ENCODE results near the gene HS6ST2.
"Not testable (repeated sequence)": the region's sequence is repeated elsewhere in the genome, so short reads cannot be mapped to it uniquely, and the experiment has no call there.

Gene HS6ST2

DNA sequence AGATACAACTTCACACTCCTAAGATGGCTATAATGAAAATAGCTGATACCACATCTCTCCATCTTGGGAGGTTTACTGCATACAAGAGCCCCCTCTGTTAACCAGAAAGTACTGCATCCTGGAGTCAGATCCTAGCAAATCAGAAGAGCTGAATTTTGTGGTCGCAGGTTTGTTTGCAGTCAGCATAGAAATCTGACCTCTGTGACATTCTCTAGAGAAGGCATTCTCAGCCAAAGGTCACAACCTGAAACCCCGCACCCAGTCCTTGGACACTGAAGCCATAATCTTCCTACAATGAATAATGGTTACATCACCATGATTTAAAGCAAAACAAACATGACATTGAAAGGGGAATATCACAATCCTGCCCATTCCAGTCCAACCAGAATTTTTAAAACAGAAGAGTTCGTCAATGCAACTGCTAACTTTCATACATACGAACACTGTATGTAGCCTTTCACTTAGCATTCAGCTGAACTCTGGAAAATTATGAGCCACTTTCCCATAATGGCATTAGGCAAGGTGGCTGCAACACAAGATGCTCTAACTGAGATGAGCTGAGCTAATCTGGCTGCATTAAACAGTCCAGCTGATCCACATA, 17.6 kb downstream of the HS6ST2 start:
- no peak for DNase-seq

GRCh38 chrX:132933170-132933569, 25.3 kb downstream of the HS6ST2 start:
- DNase-seq, result no peak

GRCh38 chrX:132924426-132924825, 34.0 kb downstream of the HS6ST2 start:
- DNase-seq, result no peak

GRCh38 chrX:132918523-132918922, 39.9 kb downstream of the HS6ST2 start:
- DNase-seq, result no peak

- DNase-seq, result no peak
Observed at GRCh38 chrX:132916349-132916748, 42.1 kb downstream of the HS6ST2 start.

DNA sequence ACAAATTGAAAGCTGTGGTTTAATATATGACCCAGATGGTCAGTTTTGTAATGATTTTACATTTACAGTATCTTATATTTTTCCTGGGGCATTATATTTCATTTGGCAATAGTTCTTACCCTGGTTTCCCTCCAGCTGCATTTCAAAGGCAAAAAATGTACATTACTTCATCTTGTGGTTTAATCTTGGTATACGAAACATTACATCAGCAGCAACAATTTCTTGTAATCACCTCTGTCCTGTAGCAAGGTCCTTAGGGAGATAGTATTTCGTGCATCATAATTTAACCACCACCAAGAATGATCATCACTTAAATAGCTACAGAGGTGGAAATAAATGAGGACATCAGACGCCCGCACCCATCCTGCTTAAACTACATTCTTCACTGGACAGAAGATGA, 48.8 kb downstream of the HS6ST2 start:
- DNase-seq, result no peak

GRCh38 chrX:132908891-132909290, 49.5 kb downstream of the HS6ST2 start:
- DNase-seq, result no peak

GRCh38 chrX:132900633-132901293, 57.7 kb downstream of the HS6ST2 start:
- DNase-seq, result no peak

- no peak for DNase-seq
Observed at GRCh38 chrX:132887569-132887968, 70.9 kb downstream of the HS6ST2 start.

DNA sequence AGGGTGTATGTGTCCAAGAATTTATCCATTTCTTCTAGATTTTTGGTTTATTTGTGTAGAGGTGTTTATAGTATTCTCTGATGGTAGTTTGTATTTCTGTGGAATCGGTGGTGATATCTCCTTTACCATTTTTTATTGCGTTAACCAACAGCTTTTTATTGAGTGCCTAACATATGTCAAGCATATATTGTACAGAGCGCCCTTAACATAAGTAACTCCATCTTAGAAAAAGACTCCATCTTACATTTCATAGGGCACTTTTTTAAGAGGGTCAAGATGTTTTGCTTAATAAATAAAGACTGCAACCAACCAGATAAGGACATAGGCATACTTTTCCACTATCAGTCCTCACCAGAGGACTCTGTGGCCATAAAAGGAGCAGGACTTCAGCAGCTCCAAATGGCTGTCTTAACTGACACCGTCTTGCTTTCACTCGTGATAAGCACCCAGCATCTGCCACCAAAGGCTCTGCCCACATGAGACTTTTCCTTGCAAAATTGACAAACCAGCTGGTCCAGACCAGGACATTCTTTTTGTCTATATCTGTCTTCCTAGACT, 75.0 kb downstream of the HS6ST2 start:
- no peak for DNase-seq

GRCh38 chrX:132880753-132881152, 77.7 kb downstream of the HS6ST2 start:
- DNase-seq, result not testable (repeated sequence)

DNA sequence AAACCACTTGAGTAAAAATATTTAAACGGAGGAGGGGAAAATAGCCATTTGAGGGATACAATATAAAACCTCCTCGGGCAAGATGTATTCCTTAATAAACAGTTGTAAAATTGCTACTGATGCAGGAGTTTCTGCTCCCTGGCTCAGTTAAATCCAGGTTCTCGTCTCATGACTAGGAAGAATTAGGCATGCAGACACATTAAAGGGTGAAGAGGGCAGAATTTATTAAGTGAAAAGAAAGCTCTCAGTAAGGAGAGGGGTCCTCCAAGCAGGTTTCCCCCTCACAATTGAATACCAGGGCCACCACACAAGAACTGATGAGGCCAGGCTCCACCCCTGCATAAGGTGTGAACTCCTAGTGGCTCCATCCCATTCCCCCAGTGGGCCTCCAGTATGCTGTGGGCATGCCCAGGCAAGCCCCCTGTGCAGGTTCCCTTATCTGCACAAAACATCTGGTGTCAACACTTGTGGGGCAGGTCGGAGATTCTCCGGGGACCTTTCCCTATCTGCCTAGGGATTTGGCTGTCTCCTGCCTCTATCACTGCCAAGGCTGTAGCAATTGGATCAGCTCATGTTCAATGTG, 80.4 kb downstream of the HS6ST2 start:
- DNase-seq, result no peak

- DNase-seq, result no peak
Observed at GRCh38 chrX:132876523-132877338, 81.7 kb downstream of the HS6ST2 start.

DNA sequence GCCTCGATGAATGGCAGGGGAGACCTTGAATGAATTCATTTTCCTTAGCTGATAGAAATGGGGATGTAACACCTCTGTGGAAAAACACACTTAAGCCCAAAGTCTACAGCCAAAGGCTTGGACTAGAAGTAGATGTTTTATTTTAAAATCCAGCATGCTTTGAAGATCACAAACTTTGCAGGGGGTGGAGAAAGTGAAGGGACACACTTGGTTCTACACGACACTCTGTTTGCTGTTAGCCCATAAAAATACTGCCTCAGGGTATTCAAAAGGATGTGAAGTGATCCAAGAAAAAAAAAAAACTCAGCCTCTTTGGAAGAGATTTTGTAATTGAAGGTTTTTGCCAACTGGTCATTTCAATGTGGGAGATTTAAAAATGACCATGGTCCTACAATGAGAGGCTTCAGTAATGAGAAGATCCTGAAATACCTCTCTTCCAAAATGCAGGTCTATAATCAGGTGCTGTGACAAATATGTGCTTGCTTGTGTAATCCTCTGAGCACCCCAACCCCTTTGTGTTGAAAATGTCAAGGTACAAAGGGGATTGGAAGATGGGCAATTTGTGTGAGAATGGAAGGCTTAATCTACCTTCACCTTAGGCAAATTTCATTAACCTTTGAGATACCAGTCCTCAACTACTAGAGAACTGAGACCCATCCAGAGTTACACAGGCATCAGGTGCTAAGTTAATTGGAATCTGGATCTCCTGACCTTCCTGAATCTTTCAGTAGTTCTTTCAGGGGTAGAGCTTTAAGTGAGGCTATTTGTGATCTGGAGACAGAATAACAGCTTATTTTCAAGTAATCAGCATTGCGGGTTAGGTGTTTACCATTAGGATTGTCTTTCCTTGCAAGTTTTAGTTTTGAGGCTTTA, 82.5 kb downstream of the HS6ST2 start:
- DNase-seq, result no peak

DNA sequence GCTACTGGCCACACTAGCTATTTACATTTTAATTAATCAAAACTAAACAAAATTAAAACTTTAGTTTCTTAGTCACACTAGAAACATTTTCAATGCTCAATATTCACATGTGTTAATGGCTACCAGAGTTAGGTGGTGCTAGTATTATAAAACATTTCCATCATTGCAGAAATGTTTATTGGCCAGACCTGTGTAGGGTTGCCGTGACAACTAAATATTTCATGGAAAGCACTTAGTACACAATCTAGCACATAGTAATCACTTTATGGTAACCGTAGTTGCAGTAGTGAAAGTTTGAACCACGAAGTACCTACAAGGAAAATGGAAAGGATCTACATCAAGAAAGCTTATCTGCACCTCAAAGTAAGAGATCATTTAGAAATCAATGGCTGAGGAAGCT, 95.9 kb downstream of the HS6ST2 start:
- no peak for DNase-seq

- no peak for DNase-seq
Observed at GRCh38 chrX:132861076-132861475, 97.4 kb downstream of the HS6ST2 start.

DNA sequence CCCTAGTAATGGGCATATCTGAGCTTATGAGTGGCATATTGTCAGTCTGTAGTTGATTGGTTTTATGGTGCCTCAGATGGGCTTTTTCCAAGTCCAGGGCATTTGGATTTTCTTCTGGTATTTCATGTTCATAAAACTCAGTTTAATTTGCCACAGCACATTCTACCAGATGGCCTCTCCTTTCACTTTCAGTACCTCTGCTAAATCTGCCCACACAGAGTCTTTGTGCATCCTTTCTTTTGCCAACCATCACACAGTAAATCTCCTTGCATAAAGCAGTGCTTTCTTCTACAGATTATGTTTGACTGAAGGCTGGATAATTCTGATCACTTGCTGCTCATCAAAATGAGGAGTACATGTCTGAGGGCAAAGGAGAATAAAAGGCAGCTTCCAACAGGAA, 98.2 kb downstream of the HS6ST2 start:
- no peak for DNase-seq

DNA sequence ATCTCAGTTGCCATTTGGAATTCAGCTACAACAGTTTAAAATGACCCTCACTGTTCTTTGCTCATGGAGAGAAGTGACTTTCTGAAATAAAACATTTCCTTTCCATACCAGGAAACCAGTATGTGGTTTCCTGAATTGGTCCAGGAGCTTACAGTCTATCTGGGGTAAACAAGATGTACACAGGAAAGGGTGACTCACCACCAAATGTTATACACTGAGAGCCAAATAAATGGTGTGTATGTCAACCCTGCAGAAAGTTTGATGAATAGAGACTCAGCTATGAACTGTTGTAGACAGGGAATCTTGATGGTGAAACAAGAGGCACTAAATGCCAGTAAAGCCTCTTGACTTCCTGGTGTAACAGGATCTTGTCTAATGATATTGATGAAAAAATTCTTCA, 100.4 kb downstream of the HS6ST2 start:
- no peak for DNase-seq

GRCh38 chrX:132855780-132856341, 102.6 kb downstream of the HS6ST2 start:
- DNase-seq, result no peak

DNA sequence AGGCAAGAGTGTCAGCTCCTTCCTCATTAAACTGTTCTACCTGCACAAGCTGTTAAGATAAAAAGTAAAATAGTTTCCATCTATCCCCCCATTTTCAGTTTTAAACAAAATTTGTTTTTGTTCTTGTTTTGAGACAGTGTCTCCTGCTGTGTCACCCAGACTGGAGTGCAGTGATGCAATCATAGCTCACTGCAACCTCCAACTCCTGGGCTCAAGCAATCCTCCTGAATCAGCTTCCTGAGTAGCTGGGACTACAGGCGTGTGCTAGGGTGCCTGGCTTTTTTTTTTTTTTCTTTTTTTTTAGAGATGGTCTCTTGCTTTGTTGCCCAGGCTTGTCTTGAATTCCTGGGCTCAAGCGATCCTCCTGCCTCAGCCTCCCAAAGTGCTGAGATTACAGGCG, 105.4 kb downstream of the HS6ST2 start:
- DNase-seq, result no peak

DNA sequence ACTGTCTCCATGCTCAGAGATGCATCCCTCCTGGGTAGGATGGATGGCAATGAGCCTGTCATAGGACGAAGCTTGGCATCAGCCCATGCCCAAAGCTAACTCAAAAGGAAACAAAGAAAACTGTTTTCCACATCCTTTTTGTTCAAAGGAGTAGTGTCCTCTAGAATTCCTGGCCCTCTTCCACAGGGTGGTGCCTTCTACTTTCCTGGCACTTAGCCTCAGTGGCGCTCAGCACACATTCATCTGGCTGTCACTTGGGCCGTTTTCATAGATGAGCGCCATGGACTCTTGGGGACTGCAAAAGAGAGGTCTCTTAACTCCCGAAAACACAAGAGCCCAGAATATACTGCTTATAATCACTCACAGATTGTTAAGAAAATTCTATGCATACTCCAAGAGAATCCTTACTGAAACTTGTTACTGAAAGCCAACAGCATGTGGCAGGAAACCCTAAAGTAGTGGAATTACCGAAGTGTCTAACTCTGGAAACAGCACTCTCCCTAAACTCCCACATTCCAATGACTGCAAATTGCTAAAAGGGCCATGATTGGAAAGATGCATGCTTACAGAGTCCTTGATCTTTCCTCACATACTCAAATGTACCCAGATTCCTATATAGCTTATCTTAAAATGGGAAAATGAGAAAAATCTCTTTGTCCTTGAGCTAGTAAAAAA, 110.0 kb downstream of the HS6ST2 start:
- no peak for DNase-seq
